ENCODE data around the gene KIF21A. TPM values are rescaled to one million over a fixed set of nuclear protein-coding genes. Genes with fewer than 3 reads are reported as not detected.
"Not testable (repeated sequence)": the region's sequence is repeated elsewhere in the genome, so short reads cannot be mapped to it uniquely, and the experiment has no call there.

Gene KIF21A
- polyA plus RNA-seq, 2 donors = 15.5 to 15.7 TPM

GRCh38 chr12:39300799-39301198 is 142.1 kb downstream of the KIF21A start:
- Histone ChIP-seq H3K27me3 (ENCODE audit: control insufficient read depth in 1 of 2, insufficient read depth in 2 of 2, low read length in 2 of 2) (no peaks in the 10 kb centered on the region), H3K4me1 (ENCODE audit: control insufficient read depth in 2 of 2, insufficient read depth in 2 of 2, low read length in 1 of 2) (no peaks in the 10 kb centered on the region), H3K36me3 (ENCODE audit: control insufficient read depth in 2 of 2, insufficient read depth in 2 of 2, low read length in 1 of 2) (no peaks in the 10 kb centered on the region), H3K9me3 (ENCODE audit: control insufficient read depth in 2 of 2, insufficient read depth in 1 of 2, low read depth in 1 of 2, low read length in 1 of 2) (no peaks in the 10 kb centered on the region), H3K4me3 (ENCODE audit: low read depth in 1 of 2, low read length in 2 of 2) (no peak overlapping the region), H3K27ac (ENCODE audit: low read depth in 2 of 2, low read length in 1 of 2) (no peak overlapping the region)
- WGBS, 2 donors = 74 to 85% methylated on average over 2 of the region's 2 CpGs

GRCh38 chr12:39297891-39298290 is 145.0 kb downstream of the KIF21A start:
- Histone ChIP-seq H3K4me3 (ENCODE audit: low read depth in 1 of 2, low read length in 2 of 2) (no peak overlapping the region), H3K27me3 (ENCODE audit: control insufficient read depth in 1 of 2, insufficient read depth in 2 of 2, low read length in 2 of 2) (no peaks in the 10 kb centered on the region), H3K9me3 (ENCODE audit: control insufficient read depth in 2 of 2, insufficient read depth in 1 of 2, low read depth in 1 of 2, low read length in 1 of 2) (no peaks in the 10 kb centered on the region), H3K27ac (ENCODE audit: low read depth in 2 of 2, low read length in 1 of 2) (no peak overlapping the region), H3K4me1 (ENCODE audit: control insufficient read depth in 2 of 2, insufficient read depth in 2 of 2, low read length in 1 of 2) (no peaks in the 10 kb centered on the region), H3K36me3 (ENCODE audit: control insufficient read depth in 2 of 2, insufficient read depth in 2 of 2, low read length in 1 of 2) (no peaks in the 10 kb centered on the region)
- WGBS, 2 donors = 57 to 83% methylated on average over 1 of the region's 1 CpG

DNA sequence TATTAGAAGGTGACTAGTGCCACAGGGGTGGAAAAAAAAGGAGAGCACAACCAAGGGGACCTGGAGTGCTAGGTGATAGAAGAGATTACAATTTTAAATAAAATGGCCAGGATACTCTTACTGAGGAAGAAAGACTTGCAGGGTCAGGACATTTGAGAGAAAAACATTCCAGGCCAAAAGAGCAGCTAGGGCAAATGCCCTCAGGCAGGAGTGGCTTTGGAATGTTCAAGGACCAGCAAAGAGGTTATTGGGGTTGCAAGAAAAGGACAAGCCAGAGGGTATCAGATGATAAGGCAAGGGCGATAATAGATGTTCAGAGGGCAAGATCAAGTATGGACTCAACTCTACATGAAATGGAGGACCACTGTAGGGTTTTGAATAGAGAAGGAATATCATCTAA is 146.4 kb downstream of the KIF21A start:
- 83 to 88% methylated on average over 1 of the region's 1 CpG for WGBS, 2 donors

DNA sequence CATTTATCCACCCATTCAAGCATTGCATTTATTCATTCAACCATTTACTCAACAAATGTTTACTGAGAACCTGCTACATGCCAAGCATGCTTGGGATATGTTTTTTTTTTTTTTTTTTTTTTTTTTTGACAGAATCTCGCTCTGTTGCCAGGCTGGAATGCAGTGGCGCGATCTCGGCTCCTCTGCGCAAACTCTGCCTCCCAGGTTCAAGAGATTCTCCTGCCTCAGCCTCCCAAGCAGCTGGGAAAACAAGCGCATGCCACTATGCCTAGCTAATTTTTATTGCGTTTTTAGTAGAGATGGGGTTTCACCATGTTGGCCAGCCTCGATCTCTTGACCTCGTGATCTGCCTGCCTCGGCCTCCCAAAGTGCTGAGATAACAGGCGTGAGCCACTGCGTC is 147.3 kb downstream of the KIF21A start:
- not testable (repeated sequence) for H3K9me3 ChIP-seq (ENCODE audit: control insufficient read depth in 2 of 2, insufficient read depth in 1 of 2, low read depth in 1 of 2, low read length in 1 of 2); H3K36me3 ChIP-seq (ENCODE audit: control insufficient read depth in 2 of 2, insufficient read depth in 2 of 2, low read length in 1 of 2); H3K4me3 ChIP-seq (ENCODE audit: low read depth in 1 of 2, low read length in 2 of 2); H3K4me1 ChIP-seq (ENCODE audit: control insufficient read depth in 2 of 2, insufficient read depth in 2 of 2, low read length in 1 of 2); H3K27ac ChIP-seq (ENCODE audit: low read depth in 2 of 2, low read length in 1 of 2); H3K27me3 ChIP-seq (ENCODE audit: control insufficient read depth in 1 of 2, insufficient read depth in 2 of 2, low read length in 2 of 2)
- 96 to 98% methylated on average over 12 of the region's 12 CpGs for WGBS, 2 donors

More for the DNA sequence above, 146.4 kb downstream of the KIF21A start:
- no peak overlapping the region for H3K4me3 ChIP-seq (ENCODE audit: low read depth in 1 of 2, low read length in 2 of 2)
- H3K27me3 ChIP-seq (ENCODE audit: control insufficient read depth in 1 of 2, insufficient read depth in 2 of 2, low read length in 2 of 2) = no peaks in the 10 kb centered on the region
- no peak overlapping the region for H3K27ac ChIP-seq (ENCODE audit: low read depth in 2 of 2, low read length in 1 of 2)
- H3K4me1 ChIP-seq (ENCODE audit: control insufficient read depth in 2 of 2, insufficient read depth in 2 of 2, low read length in 1 of 2) = no peaks in the 10 kb centered on the region
- no peaks in the 10 kb centered on the region for H3K9me3 ChIP-seq (ENCODE audit: control insufficient read depth in 2 of 2, insufficient read depth in 1 of 2, low read depth in 1 of 2, low read length in 1 of 2)
- H3K36me3 ChIP-seq (ENCODE audit: control insufficient read depth in 2 of 2, insufficient read depth in 2 of 2, low read length in 1 of 2) = no peaks in the 10 kb centered on the region

DNA sequence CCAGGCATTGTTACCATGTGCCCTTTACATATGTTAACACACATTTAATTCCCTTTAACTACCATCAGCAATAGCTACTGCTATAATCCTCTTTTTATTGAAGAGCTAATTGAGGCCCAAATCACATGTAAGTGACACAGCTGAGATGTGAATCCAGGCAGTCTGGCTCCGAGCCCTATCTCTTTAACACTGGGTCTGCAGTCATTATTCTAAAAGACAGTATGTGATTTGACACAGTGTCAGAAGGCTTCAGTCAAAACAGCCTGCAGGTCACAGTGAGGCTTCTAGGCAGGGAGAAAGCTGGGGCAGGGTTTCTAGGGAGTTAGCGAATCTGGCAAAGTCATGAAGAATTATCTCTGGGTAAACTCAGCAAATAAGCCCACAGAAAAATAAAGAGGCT is 148.2 kb downstream of the KIF21A start:
- WGBS, 2 donors = 78% methylated on average over 2 of the region's 2 CpGs
- no peaks in the 10 kb centered on the region for H3K4me1 ChIP-seq (ENCODE audit: control insufficient read depth in 2 of 2, insufficient read depth in 2 of 2, low read length in 1 of 2)
- no peak overlapping the region for H3K27ac ChIP-seq (ENCODE audit: low read depth in 2 of 2, low read length in 1 of 2)
- no peak overlapping the region for H3K4me3 ChIP-seq (ENCODE audit: low read depth in 1 of 2, low read length in 2 of 2)
- H3K9me3 ChIP-seq (ENCODE audit: control insufficient read depth in 2 of 2, insufficient read depth in 1 of 2, low read depth in 1 of 2, low read length in 1 of 2) = no peaks in the 10 kb centered on the region
- H3K36me3 ChIP-seq (ENCODE audit: control insufficient read depth in 2 of 2, insufficient read depth in 2 of 2, low read length in 1 of 2) = no peaks in the 10 kb centered on the region
- no peaks in the 10 kb centered on the region for H3K27me3 ChIP-seq (ENCODE audit: control insufficient read depth in 1 of 2, insufficient read depth in 2 of 2, low read length in 2 of 2)

DNA sequence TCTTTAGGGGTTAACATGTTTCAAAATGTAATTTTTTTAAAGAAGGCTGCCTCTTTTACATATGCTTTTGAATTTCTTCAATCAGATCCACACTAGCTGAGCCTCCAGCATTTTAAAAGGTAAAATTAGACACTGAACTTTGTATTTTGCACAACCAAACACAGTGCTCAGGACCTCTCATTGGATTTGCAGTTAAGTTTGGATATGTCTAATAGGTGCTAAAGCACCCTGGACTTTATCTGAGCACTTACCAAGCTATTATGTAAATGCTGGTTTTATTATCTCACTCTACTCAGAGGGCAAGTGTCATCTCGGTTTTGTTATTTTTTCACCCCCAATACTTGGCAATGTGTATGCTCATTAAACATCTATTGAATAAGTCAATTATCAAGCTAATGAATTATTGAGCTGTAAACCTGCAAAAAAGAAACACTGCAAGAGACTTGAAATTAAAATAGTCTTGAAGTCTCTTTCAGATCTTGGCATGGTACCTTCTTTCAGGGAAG is 150.7 kb downstream of the KIF21A start:
- WGBS, 2 donors = 35 to 51% methylated on average over 1 of the region's 1 CpG

GRCh38 chr12:39287817-39288216 is 155.1 kb downstream of the KIF21A start:
- 66 to 78% methylated on average over 2 of the region's 2 CpGs for WGBS, 2 donors
- Histone ChIP-seq H3K4me1 (ENCODE audit: control insufficient read depth in 2 of 2, insufficient read depth in 2 of 2, low read length in 1 of 2) (no peaks in the 10 kb centered on the region), H3K4me3 (ENCODE audit: low read depth in 1 of 2, low read length in 2 of 2) (no peak overlapping the region), H3K27me3 (ENCODE audit: control insufficient read depth in 1 of 2, insufficient read depth in 2 of 2, low read length in 2 of 2) (no peaks in the 10 kb centered on the region), H3K27ac (ENCODE audit: low read depth in 2 of 2, low read length in 1 of 2) (no peak overlapping the region), H3K36me3 (ENCODE audit: control insufficient read depth in 2 of 2, insufficient read depth in 2 of 2, low read length in 1 of 2) (no peaks in the 10 kb centered on the region), H3K9me3 (ENCODE audit: control insufficient read depth in 2 of 2, insufficient read depth in 1 of 2, low read depth in 1 of 2, low read length in 1 of 2) (no peaks in the 10 kb centered on the region)

More for the DNA sequence above, 150.7 kb downstream of the KIF21A start:
- H3K9me3 ChIP-seq (ENCODE audit: control insufficient read depth in 2 of 2, insufficient read depth in 1 of 2, low read depth in 1 of 2, low read length in 1 of 2) = no peaks in the 10 kb centered on the region
- no peaks in the 10 kb centered on the region for H3K4me1 ChIP-seq (ENCODE audit: control insufficient read depth in 2 of 2, insufficient read depth in 2 of 2, low read length in 1 of 2)
- no peaks in the 10 kb centered on the region for H3K27me3 ChIP-seq (ENCODE audit: control insufficient read depth in 1 of 2, insufficient read depth in 2 of 2, low read length in 2 of 2)
- H3K36me3 ChIP-seq (ENCODE audit: control insufficient read depth in 2 of 2, insufficient read depth in 2 of 2, low read length in 1 of 2) = no peaks in the 10 kb centered on the region
- H3K4me3 ChIP-seq (ENCODE audit: low read depth in 1 of 2, low read length in 2 of 2) = no peak overlapping the region
- H3K27ac ChIP-seq (ENCODE audit: low read depth in 2 of 2, low read length in 1 of 2) = no peak overlapping the region

DNA sequence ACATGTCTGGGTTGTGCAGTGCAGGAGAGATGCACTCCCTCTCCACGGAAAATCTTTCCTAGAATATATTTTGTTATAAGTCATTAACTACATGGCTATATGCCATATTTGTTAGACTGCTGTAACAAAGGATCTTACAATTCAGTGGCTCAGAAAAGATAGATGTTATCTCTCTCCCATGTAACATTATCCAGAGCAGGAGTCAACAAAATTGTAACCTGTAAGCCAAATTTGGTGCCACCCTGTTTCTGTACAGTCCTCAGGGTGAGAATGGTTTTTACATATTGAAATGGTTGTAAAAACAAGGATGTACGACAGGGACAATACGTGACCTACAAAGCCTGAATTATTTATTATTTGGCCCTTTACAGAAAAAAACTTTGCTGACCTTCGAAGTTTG is 155.5 kb downstream of the KIF21A start:
- Histone ChIP-seq H3K9me3 (ENCODE audit: control insufficient read depth in 2 of 2, insufficient read depth in 1 of 2, low read depth in 1 of 2, low read length in 1 of 2) (no peaks in the 10 kb centered on the region), H3K27me3 (ENCODE audit: control insufficient read depth in 1 of 2, insufficient read depth in 2 of 2, low read length in 2 of 2) (no peaks in the 10 kb centered on the region), H3K36me3 (ENCODE audit: control insufficient read depth in 2 of 2, insufficient read depth in 2 of 2, low read length in 1 of 2) (no peaks in the 10 kb centered on the region), H3K27ac (ENCODE audit: low read depth in 2 of 2, low read length in 1 of 2) (no peak overlapping the region), H3K4me3 (ENCODE audit: low read depth in 1 of 2, low read length in 2 of 2) (no peak overlapping the region), H3K4me1 (ENCODE audit: control insufficient read depth in 2 of 2, insufficient read depth in 2 of 2, low read length in 1 of 2) (no peaks in the 10 kb centered on the region)
- 76 to 78% methylated on average over 4 of the region's 4 CpGs for WGBS, 2 donors

- no peak overlapping the region for H3K27ac ChIP-seq (ENCODE audit: low read depth in 2 of 2, low read length in 1 of 2)
- H3K4me3 ChIP-seq (ENCODE audit: low read depth in 1 of 2, low read length in 2 of 2) = no peak overlapping the region
- no peaks in the 10 kb centered on the region for H3K4me1 ChIP-seq (ENCODE audit: control insufficient read depth in 2 of 2, insufficient read depth in 2 of 2, low read length in 1 of 2)
- H3K9me3 ChIP-seq (ENCODE audit: control insufficient read depth in 2 of 2, insufficient read depth in 1 of 2, low read depth in 1 of 2, low read length in 1 of 2) = no peaks in the 10 kb centered on the region
- no peaks in the 10 kb centered on the region for H3K36me3 ChIP-seq (ENCODE audit: control insufficient read depth in 2 of 2, insufficient read depth in 2 of 2, low read length in 1 of 2)
- H3K27me3 ChIP-seq (ENCODE audit: control insufficient read depth in 1 of 2, insufficient read depth in 2 of 2, low read length in 2 of 2) = no peaks in the 10 kb centered on the region
Observed at GRCh38 chr12:39278426-39278825, 164.5 kb downstream of the KIF21A start.

GRCh38 chr12:39277416-39277815 is 165.5 kb downstream of the KIF21A start:
- no peak overlapping the region for H3K27ac ChIP-seq (ENCODE audit: low read depth in 2 of 2, low read length in 1 of 2)
- no peaks in the 10 kb centered on the region for H3K4me1 ChIP-seq (ENCODE audit: control insufficient read depth in 2 of 2, insufficient read depth in 2 of 2, low read length in 1 of 2)
- no peaks in the 10 kb centered on the region for H3K9me3 ChIP-seq (ENCODE audit: control insufficient read depth in 2 of 2, insufficient read depth in 1 of 2, low read depth in 1 of 2, low read length in 1 of 2)
- 98 to 100% methylated on average over 1 of the region's 1 CpG for WGBS, 2 donors
- H3K36me3 ChIP-seq (ENCODE audit: control insufficient read depth in 2 of 2, insufficient read depth in 2 of 2, low read length in 1 of 2) = no peaks in the 10 kb centered on the region
- H3K27me3 ChIP-seq (ENCODE audit: control insufficient read depth in 1 of 2, insufficient read depth in 2 of 2, low read length in 2 of 2) = no peaks in the 10 kb centered on the region
- no peak overlapping the region for H3K4me3 ChIP-seq (ENCODE audit: low read depth in 1 of 2, low read length in 2 of 2)
